Smooth muscle cell of the brain vasculature (primary cell): Measurements from ENCODE around the gene AHNAK2.

Experiments
- DNase-seq: peaks from one replicate; pipeline ENCODE4 v3.0.0-alpha.2; 2012; ENCODE audit warnings: low read depth, low spot score

The AHNAK2 gene

GRCh38 chr14:104973385-104974145 lies 4.6 kb downstream of the AHNAK2 start:
- DNase-seq, result no peak

DNA sequence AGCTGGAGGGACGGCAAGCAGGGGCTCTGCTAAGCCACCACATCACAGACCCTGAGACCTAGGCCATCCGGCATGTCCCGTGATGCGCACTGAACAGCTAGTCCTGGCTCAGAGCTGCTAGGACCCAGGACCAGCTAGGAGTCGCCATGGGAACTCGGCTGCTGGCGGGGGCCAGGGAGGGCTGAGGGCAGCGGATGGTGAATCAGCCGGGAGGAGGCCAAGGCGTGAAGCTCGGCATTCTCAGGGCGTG lies 5.1 kb downstream of the AHNAK2 start:
- DNase-seq, result peak; percentile 84

DNA sequence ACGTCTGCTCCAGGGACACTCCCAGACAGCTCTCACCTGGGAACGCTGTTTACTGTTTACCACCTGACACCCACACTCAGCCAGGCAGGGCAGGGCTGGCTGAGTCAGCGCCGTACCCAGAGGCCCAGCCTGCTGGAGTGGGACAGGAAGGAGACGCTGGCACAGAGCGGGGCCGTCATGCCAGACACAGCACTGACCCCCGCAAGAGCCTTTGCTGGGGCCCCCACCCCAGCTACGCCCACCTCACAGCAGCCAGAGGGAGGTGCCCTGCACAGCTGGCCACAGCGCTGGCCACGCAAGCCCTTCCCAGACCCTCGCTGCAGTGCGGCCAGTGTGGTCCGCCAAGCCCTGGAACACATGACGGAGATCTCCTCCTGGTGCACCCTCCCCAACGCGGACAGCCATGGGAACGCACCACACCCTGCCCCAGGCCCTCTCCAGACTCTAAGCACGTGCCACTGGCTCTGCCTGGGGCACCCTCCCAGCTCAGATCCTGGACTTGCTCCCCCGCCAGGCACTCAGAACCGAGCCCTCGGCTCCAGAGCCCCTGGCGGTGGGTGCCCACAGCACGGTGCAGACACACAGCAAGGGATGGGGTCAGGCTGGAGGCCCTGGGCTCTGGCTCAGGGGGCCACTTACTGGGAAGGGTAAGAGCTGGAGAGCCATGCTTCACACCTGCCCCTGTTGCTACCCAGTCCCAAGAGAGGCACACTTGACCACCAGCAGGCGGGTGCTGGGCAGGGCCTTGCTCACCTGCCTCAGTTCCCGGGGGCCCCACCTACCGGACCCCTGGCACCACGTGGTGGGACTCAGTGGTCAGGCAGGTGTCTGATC lies 5.7 kb downstream of the AHNAK2 start:
- no peak for DNase-seq

DNA sequence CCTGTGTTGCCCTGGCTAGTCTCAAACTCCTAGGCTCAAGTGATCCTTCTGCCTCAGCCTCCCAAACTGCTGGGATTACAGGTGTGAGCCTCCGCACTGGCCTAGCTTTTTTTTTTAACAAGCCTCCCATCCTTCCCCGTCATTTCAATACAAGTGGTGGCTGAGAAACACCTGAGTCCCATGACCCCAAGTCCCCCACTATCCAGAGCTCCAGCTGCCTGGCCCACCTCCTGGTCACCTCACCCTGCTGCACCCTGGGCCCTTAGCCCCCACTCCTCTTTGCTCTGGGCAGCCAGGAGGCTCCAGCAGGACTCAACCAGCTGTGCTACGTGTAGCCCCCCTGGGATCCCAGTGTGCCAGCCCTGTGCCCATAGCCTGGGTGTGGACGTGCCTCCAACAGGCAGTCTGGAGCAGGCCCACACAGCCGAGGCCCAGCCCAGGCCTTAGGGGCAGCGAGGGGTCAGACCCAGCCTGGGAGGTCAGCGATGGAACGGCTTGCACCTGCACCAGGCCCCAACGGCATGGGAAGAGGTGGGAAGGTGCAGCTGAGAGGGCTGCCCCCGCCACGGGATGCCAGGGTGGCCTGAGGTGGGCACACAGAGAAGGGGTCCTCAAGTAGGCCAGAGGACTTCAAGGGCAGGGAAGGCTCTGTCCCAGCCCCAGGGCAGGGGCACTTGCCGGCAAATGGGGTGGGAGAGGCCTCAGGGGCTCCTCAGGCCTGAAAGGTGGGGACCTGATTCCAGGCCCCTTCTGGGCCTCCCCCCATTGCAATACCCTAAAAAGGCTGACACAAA lies 6.5 kb downstream of the AHNAK2 start:
- DNase-seq, result no peak

GRCh38 chr14:104970231-104971068 lies 7.7 kb downstream of the AHNAK2 start:
- peak; percentile 84 for DNase-seq

- DNase-seq, result no peak
These were observed 8.4 kb downstream of the AHNAK2 start for GRCh38 chr14:104969741-104970230.

DNA sequence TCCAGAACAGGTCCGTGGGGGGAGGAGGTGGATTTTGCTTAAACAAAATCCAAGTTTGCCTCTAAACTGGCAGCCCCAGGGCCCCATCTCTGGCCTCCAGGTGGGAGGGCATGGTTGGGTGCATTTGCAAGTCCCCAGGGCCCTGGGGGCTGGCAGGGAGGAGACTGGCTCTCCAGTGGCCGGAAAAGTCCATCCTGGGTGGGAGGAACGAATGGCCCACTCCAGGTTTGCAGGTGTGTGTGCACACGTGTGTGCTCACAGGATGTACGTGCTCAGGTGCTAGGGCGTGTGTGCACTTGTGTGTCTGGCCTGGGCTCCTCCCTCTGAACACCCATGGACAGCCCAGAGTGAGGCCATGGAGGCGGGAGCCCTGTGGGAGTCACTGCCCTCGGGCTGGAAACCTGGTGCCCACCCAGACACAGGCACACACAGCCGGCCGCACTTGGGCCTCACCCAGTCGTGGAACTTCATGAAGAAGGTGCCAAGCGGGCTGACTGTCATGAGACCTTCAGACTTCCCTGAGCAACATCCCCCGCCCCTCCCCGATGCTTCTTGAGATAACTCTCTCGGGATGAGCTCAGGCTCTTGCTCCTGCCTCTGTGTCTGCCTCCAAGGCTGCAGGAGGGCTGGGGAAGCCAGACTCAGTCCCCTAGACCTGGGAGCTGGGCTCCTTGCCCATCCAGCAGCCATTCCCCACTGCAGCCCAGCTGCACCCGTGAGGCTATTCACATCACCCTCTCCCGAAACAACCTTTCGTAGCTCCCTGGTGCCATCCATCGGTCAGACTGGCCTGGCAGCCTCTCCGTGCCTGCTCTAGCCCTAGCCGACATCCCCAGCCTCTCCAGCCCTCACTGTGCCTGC lies 9.4 kb downstream of the AHNAK2 start:
- DNase-seq, result no peak

DNA sequence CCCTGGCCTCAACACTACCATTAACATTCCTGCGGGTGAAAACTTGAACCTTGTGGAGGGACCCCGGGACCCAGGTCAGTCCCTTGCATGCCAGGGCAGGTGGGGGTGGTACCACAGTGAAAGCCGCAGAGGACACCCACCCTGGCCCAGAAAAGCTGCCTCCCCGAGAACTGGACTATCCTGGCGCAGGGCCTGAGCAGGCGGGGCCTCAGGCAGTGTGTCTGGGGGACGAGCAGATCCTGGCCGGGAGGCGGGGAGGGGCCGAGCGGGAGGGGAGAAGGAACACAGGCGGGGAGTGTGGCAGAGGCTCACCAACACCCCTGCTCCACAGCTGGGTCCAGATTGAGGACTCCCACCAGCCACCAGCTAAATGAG lies 10.0 kb downstream of the AHNAK2 start:
- no peak for DNase-seq

GRCh38 chr14:104967386-104968152 lies 10.6 kb downstream of the AHNAK2 start:
- DNase-seq, result no peak

DNA sequence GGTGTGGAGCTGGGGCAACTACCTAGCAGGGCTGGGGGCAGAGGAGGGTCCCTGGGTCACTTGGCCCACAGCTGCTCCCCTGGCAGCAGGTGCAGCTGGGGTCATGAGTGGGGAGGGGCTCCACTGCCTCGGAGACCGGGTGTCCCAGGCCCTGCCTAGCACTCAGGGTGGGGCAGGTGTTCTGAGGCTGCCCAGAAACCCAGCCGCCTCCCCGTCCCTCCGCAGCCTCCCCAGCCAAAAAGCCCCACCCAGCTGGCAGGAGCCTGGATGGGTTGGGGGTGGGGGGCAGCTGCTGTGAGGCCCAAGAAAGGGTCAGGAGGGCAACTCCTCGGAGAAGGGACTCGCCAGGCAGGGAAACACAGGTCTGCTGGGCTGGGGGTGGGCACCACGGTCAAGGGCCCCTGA lies 11.2 kb downstream of the AHNAK2 start:
- DNase-seq, result no peak

DNA sequence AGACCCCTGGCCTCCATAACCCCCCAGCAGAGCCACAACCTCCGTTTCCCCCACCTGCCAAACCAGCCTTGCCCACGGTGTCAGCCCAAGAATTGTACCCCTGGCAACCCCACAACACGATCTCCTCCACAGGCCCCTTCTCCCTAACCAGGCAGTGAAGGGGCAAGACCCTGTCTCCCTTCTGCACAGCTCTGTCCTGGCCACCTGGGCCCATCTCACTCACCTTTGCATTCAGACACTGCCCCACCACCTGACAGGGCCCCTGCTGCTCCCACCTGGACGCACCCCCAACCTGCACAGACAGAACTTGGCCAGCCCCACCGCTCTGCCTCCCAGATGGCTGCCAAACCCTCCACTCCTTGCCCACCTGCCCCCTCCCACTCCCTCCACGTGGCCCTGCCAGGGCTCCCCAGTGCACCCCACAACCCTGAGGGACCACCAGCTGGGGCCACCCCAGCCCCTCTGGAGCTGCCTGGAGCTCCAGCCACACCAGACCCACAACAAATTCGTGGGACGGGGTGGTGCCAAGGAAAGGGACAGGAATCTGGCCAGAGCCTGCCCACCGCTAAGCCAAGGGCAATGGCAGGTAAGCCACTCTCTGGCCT lies 11.8 kb downstream of the AHNAK2 start:
- DNase-seq, result no peak

GRCh38 chr14:104965561-104966231 lies 12.5 kb downstream of the AHNAK2 start:
- DNase-seq, result no peak

DNA sequence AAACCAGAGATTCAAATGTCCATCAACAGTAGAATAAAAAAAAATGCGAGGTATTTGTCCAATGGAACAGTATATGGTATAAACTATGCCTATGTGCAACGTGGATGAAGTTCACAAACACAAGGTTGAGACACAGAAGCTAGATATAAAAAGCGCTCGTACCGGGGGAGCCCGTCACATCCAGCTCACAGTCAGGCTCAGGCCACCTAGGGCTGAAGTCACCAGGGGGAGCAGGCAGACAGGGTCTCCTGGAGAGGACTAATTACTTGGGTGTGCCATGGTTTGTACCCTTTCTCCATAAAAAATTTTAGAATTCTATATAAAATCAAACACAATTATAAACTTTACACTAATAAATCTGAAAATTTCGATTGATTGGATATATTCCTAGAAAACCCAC lies 13.6 kb downstream of the AHNAK2 start:
- DNase-seq, result no peak

DNA sequence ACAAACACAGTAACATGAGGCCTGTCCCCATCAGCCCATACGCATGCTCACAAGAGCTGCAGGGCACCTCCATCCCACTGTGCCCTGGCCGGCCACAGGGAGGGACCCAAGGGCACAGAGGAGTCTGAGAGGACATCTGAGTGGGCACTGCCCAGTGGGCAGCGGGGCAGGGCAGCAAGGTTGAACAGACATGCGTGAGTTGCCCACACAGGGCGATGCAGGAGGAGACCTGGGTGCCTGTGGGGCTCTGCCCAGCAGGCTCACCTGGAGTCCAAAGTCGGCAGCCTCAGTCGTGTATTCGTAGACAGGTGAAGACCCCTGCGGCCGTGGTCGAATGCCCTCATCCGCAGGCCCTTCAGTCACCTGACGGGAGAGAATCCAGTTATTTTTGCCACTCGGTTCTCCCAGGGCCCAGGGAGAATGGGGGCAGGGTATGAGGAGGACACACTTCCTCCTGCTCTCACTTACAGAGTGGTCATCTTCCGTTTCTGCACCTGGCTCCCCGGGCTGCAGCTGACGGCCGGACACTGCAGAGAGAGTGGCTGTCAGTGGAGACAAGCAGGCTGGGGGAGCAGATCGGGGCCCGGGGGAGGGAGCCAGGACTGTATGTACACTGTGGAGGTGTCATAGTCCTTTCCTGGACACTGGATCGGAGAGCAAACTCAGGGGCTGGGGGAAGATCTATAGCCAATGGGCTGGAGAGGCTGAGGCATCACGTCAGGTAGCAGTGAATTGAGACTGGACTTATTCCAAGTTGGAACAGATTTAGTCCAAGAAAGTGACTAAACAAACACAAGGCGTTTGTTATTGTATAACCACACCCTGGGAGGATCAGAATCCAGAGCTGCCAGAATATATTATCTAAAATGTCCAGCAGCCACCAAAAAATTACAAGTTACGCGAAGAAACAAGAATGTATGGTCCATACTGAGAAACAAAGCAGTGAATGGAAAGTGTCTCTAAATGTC lies 20.7 kb downstream of the AHNAK2 start:
- DNase-seq, result no peak

GRCh38 chr14:104956290-104956890 lies 21.8 kb downstream of the AHNAK2 start:
- DNase-seq, result no peak

GRCh38 chr14:104955396-104955770 lies 22.8 kb downstream of the AHNAK2 start:
- DNase-seq, result no peak

- no peak for DNase-seq
These were observed 23.3 kb downstream of the AHNAK2 start for GRCh38 chr14:104954746-104955395.
